GM20000 (cell line): Measurements from ENCODE around the gene ZRANB3.

Experiments
- DNase-seq: peaks from one replicate; pipeline ENCODE4 v3.0.0; 2012; ENCODE audit warnings: low spot score
- CTCF ChIP-seq: IDR thresholded peaks from 2 replicates; pipeline ENCODE4 v1.5.1; 2012; ENCODE audit warnings: mild to moderate bottlenecking, control low read depth; ENCODE audit errors: extremely low read depth, missing control alignments

Gene ZRANB3

GRCh38 chr2:135182601-135183000, 348.4 kb downstream of the ZRANB3 start:
- no peak for DNase-seq
- no peak for TF ChIP-seq CTCF

- DNase-seq = no peak
- TF ChIP-seq CTCF = no peak
Measured at GRCh38 chr2:135182190-135182589, 348.8 kb downstream of the ZRANB3 start.

- DNase-seq = no peak
- TF ChIP-seq CTCF = no peak
Measured at GRCh38 chr2:135179689-135180088, 351.3 kb downstream of the ZRANB3 start.

GRCh38 chr2:135175177-135175576, 355.8 kb downstream of the ZRANB3 start:
- no peak for DNase-seq
- no peak for TF ChIP-seq CTCF

GRCh38 chr2:135174810-135175093, 356.3 kb downstream of the ZRANB3 start:
- no peak for TF ChIP-seq CTCF
- no peak for DNase-seq

GRCh38 chr2:135174049-135174809, 356.8 kb downstream of the ZRANB3 start:
- no peak for TF ChIP-seq CTCF
- DNase-seq = no peak

GRCh38 chr2:135169900-135170753, 360.9 kb downstream of the ZRANB3 start:
- TF ChIP-seq CTCF = no peak
- DNase-seq = no peak
